K562 (cell line): Measurements from ENCODE around the gene SSH3. TPM values are rescaled to one million over a fixed set of nuclear protein-coding genes. Genes with fewer than 3 reads are reported as not detected.
A peak's percentile ranks its signal among the peaks of the same experiment; 100 is the strongest.

Experiments
- ATF7 ChIP-seq: fragments of 450-650 bp; IDR thresholded peaks from 2 replicates; pipeline ENCODE4 v1.7.1; 2014; ENCODE audit warnings: mild to moderate bottlenecking, moderate library complexity
- CC2D1A ChIP-seq: fragments of 450-650 bp; IDR thresholded peaks from 2 replicates; pipeline ENCODE4 v1.6.1; 2017; ENCODE audit warnings: mild to moderate bottlenecking
- DACH1 ChIP-seq: fragments of 450-650 bp; IDR thresholded peaks from 2 replicates; pipeline ENCODE4 v1.6.1; 2018; ENCODE audit not compliant: partially characterized antibody
- DDX20 ChIP-seq: fragments of 450-650 bp; IDR thresholded peaks from 2 replicates; pipeline ENCODE4 v1.6.1; 2016; ENCODE audit warnings: missing genetic modification characterization, low read depth, mild to moderate bottlenecking, missing compliant biosample characterization, moderate library complexity
- FOXJ2 ChIP-seq: fragments of 200-800 bp; sonication (Bioruptor generic); IDR thresholded peaks from 2 replicates; pipeline ENCODE4 v1.6.1; 2016; ENCODE audit warnings: missing genetic modification characterization, missing compliant biosample characterization
- GATAD2A ChIP-seq: fragments of 450-650 bp; IDR thresholded peaks from 2 replicates; pipeline ENCODE4 v1.6.1; 2017
- MCM3 ChIP-seq: fragments of 450-650 bp; IDR thresholded peaks from 2 replicates; pipeline ENCODE4 v1.6.1; 2016
- NFYB ChIP-seq: IDR thresholded peaks from 2 replicates; pipeline ENCODE4 v1.6.1; 2011; ENCODE audit warnings: mild to moderate bottlenecking, moderate library complexity; ENCODE audit not compliant: insufficient read length; ENCODE audit errors: extremely low read depth
- PCBP2 ChIP-seq: fragments of 200-400 bp; formaldehyde crosslinking; IDR thresholded peaks from 2 replicates; pipeline ENCODE4 v1.6.1; 2018; ENCODE audit warnings: low read length, low read depth, mild to moderate bottlenecking, moderate library complexity; ENCODE audit not compliant: poor library complexity, severe bottlenecking
- PRPF4 ChIP-seq: fragments of 200-400 bp; formaldehyde crosslinking; IDR thresholded peaks from one replicate; pipeline ENCODE4 v1.6.1; 2017; ENCODE audit warnings: low read length, low read depth, mild to moderate bottlenecking; ENCODE audit not compliant: insufficient read depth, poor library complexity, severe bottlenecking
- PURB ChIP-seq: sonication (generic); formaldehyde crosslinking; IDR thresholded peaks from 2 replicates; pipeline ENCODE4 v1.9.0; 2021; ENCODE audit warnings: low read depth, mild to moderate bottlenecking, missing genetic modification reagents
- RBM34 ChIP-seq: fragments of 200-400 bp; formaldehyde crosslinking; IDR thresholded peaks from 2 replicates; pipeline ENCODE4 v1.6.1; 2018; ENCODE audit warnings: low read length, borderline replicate concordance; ENCODE audit not compliant: insufficient read depth
- SLC30A9 ChIP-seq: fragments of 250-450 bp; sonication (Bioruptor Pico); IDR thresholded peaks from 2 replicates; pipeline ENCODE4 v1.8.0; 2022; ENCODE audit warnings: mild to moderate bottlenecking, moderate library complexity
- SMC3 ChIP-seq: conservative IDR thresholded peaks from 2 replicates; pipeline ENCODE4 v1.6.1; 2011; ENCODE audit warnings: low read depth, low read length, improper control_type of control experiment; ENCODE audit not compliant: insufficient read depth
- TEAD4 ChIP-seq, 2 experiments: sonication (generic) in 1 of 2; formaldehyde crosslinking in 1 of 2; IDR thresholded peaks; 2 replicates each; pipeline versions ENCODE4 v1.6.1 to v1.8.0; 2012 to 2022; ENCODE audit warnings: borderline replicate concordance in 1 of 2, inconsistent platforms in 1 of 2, low read length in 1 of 2, mild to moderate bottlenecking in 1 of 2, missing genetic modification reagents in 1 of 2
- YBX1 ChIP-seq: fragments of 450-650 bp; IDR thresholded peaks from 2 replicates; pipeline ENCODE4 v1.7.1; 2016; ENCODE audit warnings: mild to moderate bottlenecking
- ZBTB2 ChIP-seq: fragments of 450-650 bp; IDR thresholded peaks from 2 replicates; pipeline ENCODE4 v1.6.1; 2016; ENCODE audit warnings: antibody characterized with exemption
- ZFP1 ChIP-seq: fragments of 450-650 bp; formaldehyde crosslinking; IDR thresholded peaks from 2 replicates; pipeline ENCODE4 v1.4.0; 2020; ENCODE audit warnings: mild to moderate bottlenecking, mixed read lengths
- ZNF133 ChIP-seq: fragments of 250-450 bp; sonication (Bioruptor Pico); IDR thresholded peaks from 2 replicates; pipeline ENCODE4 v1.4.0; 2020; ENCODE audit warnings: mild to moderate bottlenecking
- ZNF280B ChIP-seq: fragments of 250-450 bp; sonication (Bioruptor Pico); IDR thresholded peaks from 2 replicates; pipeline ENCODE4 v1.5.1; 2021; ENCODE audit warnings: mild to moderate bottlenecking
- ZNF584 ChIP-seq: fragments of 200-800 bp; sonication (Bioruptor generic); IDR thresholded peaks from 2 replicates; pipeline ENCODE4 v1.6.1; 2016; ENCODE audit warnings: low read depth, mild to moderate bottlenecking, missing genetic modification characterization, missing compliant biosample characterization
- ZNF644 ChIP-seq: fragments of 200-800 bp; sonication (Bioruptor generic); IDR thresholded peaks from 2 replicates; pipeline ENCODE4 v1.6.1; 2016; ENCODE audit warnings: low read depth, missing genetic modification characterization, missing compliant biosample characterization
- ZNF655 ChIP-seq: fragments of 250-450 bp; sonication (Bioruptor Pico); IDR thresholded peaks from 2 replicates; pipeline ENCODE4 v1.5.0; 2021
- ZNF695 ChIP-seq: fragments of 450-650 bp; formaldehyde crosslinking; IDR thresholded peaks from 2 replicates; pipeline ENCODE4 v1.4.0; 2020; ENCODE audit warnings: mild to moderate bottlenecking, moderate library complexity
- ZSCAN32 ChIP-seq: fragments of 450-650 bp; formaldehyde crosslinking; IDR thresholded peaks from 2 replicates; pipeline ENCODE4 v1.4.0; 2020; ENCODE audit warnings: mild to moderate bottlenecking, moderate library complexity
- polyA plus RNA-seq, 8 experiments: library from polyadenylated mRNA; depleted of rRNA in 4 of 8; stranded (reverse) in 5 of 8; unstranded in 3 of 8; fragments of >200 nt; fragmentation: Nextera tagmentation in 2 of 8; fragmentation: Illumina TruSeq in 1 of 8; extraction: Ambion mirVana in 2 of 8; extraction: Trizol in 1 of 8; gene quantifications; 2 replicates each; pipeline versions ENCODE4 v1.2.1 to v1.2.3, GENCODE V29; 2011 to 2014; ENCODE audit warnings: inconsistent platforms in 1 of 8, missing spikeins in 1 of 8
- total RNA-seq, 7 experiments: library from RNA; depleted of rRNA in 6 of 7; stranded (reverse); fragments of >200 nt in 6 of 7; fragmentation: Illumina TruSeq in 2 of 7; extraction: Trizol in 2 of 7; gene quantifications; 2 replicates each; pipeline versions ENCODE4 v1.2.1 to v1.2.3, GENCODE V29; 2011 to 2021; ENCODE audit warnings: low replicate concordance in 1 of 7

The SSH3 gene
- total and polyA plus RNA-seq, 9 of the 15 experiments (the other 6 are each of a cell fraction or from before 2014, with no cell fraction given): 0.07 to 1.0 (median 0.24) TPM; not detected in 3

GRCh38 chr11:67277231-67277961, 25.9 kb upstream of the SSH3 start (continued):
- TF ChIP-seq ZNF655 (CRISPR knock-in tag): no peak
- TF ChIP-seq ZNF695 (CRISPR knock-in tag): no peak
- TF ChIP-seq YBX1: no peak
- TF ChIP-seq PCBP2: no peak
- no peak for TF ChIP-seq ZNF280B
- TF ChIP-seq ZSCAN32 (CRISPR knock-in tag): no peak
- TF ChIP-seq SMC3: no peak
- no peak for TF ChIP-seq FOXJ2
- TF ChIP-seq ZNF584 (CRISPR knock-in tag): peak; percentile 74; the same call in 1 of the 2 replicates
- no peak for TF ChIP-seq GATAD2A
- TF ChIP-seq SLC30A9 (CRISPR knock-in tag): no peak
- TF ChIP-seq TEAD4 (IDR thresholded peaks at IDR 0.05; ENCODE audit: low read length): no peak; the same call in 1 of the 2 replicates
- TF ChIP-seq TEAD4 (CRISPR knock-in tag; IDR thresholded peaks at IDR 0.05; ENCODE audit: borderline replicate concordance): no peak
- TF ChIP-seq NFYB: no peak
- TF ChIP-seq ZFP1: no peak
- TF ChIP-seq RBM34: no peak
- TF ChIP-seq ZNF133: no peak
- no peak for TF ChIP-seq PRPF4
- peak; percentile 43; the same call in 1 of the 2 replicates for TF ChIP-seq DDX20 (tag)
- peak; percentile 85; the same call in 1 of the 2 replicates for TF ChIP-seq ZNF644
- TF ChIP-seq ATF7: peak; percentile 72
- no peak for TF ChIP-seq ZBTB2
- TF ChIP-seq MCM3: no peak
- peak; percentile 30 for TF ChIP-seq DACH1
- no peak for TF ChIP-seq CC2D1A
- no peak for TF ChIP-seq PURB
